SU-DHL-6 (cell line): ENCODE results near the gene EPB41L1.

Experiments
- CTCF ChIP-seq: fragments of 200-600 bp; sonication (generic); IDR thresholded peaks from one replicate; pipeline ENCODE4 v1.5.1; 2017; ENCODE audit warnings: antibody characterized with exemption, mild to moderate bottlenecking, low read length, moderate library complexity; ENCODE audit not compliant: insufficient read depth, poor library complexity, severe bottlenecking
- EZH2phosphoT487 ChIP-seq: fragments of 200-600 bp; sonication (generic), shearing (Covaris generic); conservative IDR thresholded peaks from 2 replicates; pipeline ENCODE4 v1.6.1; 2018; ENCODE audit warnings: mild to moderate bottlenecking, antibody characterized with exemption, low read length, moderate library complexity, mixed read lengths

- TF ChIP-seq CTCF (no peak), EZH2phosphoT487 (no peak)
Observed at GRCh38 chr20:36175016-36175415, 20.5 kb downstream of the EPB41L1 start.
